ENCODE data around the gene RGS1. TPM values are rescaled to one million over a fixed set of nuclear protein-coding genes. Genes with fewer than 3 reads are reported as not detected.

The RGS1 gene
- total and polyA plus RNA-seq, 2 of the 4 experiments (the other 2 are of a cell fraction) = not detected

- TF ChIP-seq MXI1 (IDR thresholded peaks at IDR 0.05; ENCODE audit: borderline replicate concordance, low read depth, low read length) = no peak
Observed at GRCh38 chr1:192578144-192578909, 2.8 kb downstream of the RGS1 start (continued).

- Histone ChIP-seq H2AK9ac (replicated peaks; ENCODE audit: low read depth, low read length, poor library complexity) (no peak overlapping the region), H2BK15ac (ENCODE audit: low read depth, low read length) (no peak overlapping the region), H3K4me3 (ENCODE audit: insufficient read depth, low read depth, low read length) (no peak overlapping the region), H2BK120ac (ENCODE audit: low read depth, low read length) (no peak overlapping the region), H2AK5ac (ENCODE audit: low read depth, low read length) (no peak overlapping the region), H2BK5ac (ENCODE audit: low read depth, low read length, poor library complexity, severe bottlenecking) (no peak overlapping the region), H4K20me1 (ENCODE audit: insufficient read depth, low read length) (no peaks in the 10 kb centered on the region), H3K4ac (ENCODE audit: low read depth, low read length) (no peak overlapping the region), H2BK20ac (ENCODE audit: low read depth, low read length) (no peak overlapping the region), H3K79me1 (ENCODE audit: low read depth in 1 of 2, low read length in 2 of 2) (no peaks in the 10 kb centered on the region), H3K27me3 (ENCODE audit: control insufficient read depth, insufficient read depth, low read length) (no peaks in the 10 kb centered on the region), H3K56ac (ENCODE audit: extremely low read depth, insufficient read depth, low read length) (no peak overlapping the region), H4K5ac (ENCODE audit: low read depth, low read length) (no peak overlapping the region), H3K23ac (ENCODE audit: low read depth, low read length) (no peak overlapping the region), H3K27ac (ENCODE audit: insufficient read depth, low read length) (no peak overlapping the region), H3K36me3 (ENCODE audit: control insufficient read depth, insufficient read depth, low read length) (no peaks in the 10 kb centered on the region), H4K91ac (ENCODE audit: insufficient read depth, low read depth, low read length) (no peak overlapping the region), H3K9me3 (ENCODE audit: control insufficient read depth, insufficient read depth, low read length) (no peaks in the 10 kb centered on the region), H3K14ac (replicated peaks; ENCODE audit: low read depth, low read length) (no peak overlapping the region), H3K9ac (ENCODE audit: low read depth, low read length) (no peak overlapping the region), H2AFZ (replicated peaks; ENCODE audit: low read length, poor library complexity) (no peak overlapping the region), H4K8ac (ENCODE audit: low read depth in 2 of 2, low read length in 2 of 2) (no peak overlapping the region), H3K18ac (ENCODE audit: low read depth, low read length) (no peak overlapping the region), H3K4me1 (ENCODE audit: control insufficient read depth, insufficient read depth, low read length) (no peaks in the 10 kb centered on the region), H3K9me1 (ENCODE audit: insufficient read depth, low read length) (no peaks in the 10 kb centered on the region), H3K4me2 (ENCODE audit: low read depth, low read length) (no peak overlapping the region)
- ChIA-PET POLR2A (ENCODE audit: unreplicated experiment) (no interaction called here), CTCF (interaction anchor here (0.6 to 1.5 kb wide), 5 partner anchors 10 to 229 kb away, joined by 3 to 5 read pairs (median 3); no protein-coding TSS in a partner anchor)
- intact Hi-C loops (cut with micrococcal nuclease) (loop anchor here (5.0 kb wide), 1 partner anchor 47 kb away; no protein-coding TSS in a partner anchor), in situ Hi-C loops (cut with MboI; ENCODE audit: low sequenced_read_pairs) (no loop called here), dilution Hi-C loops (cut with HindIII; ENCODE audit: low sequenced_read_pairs, unreplicated experiment) (no loop called here)
- no TSS peak for BruUV-seq (replicated peaks)
- ATAC-seq (ENCODE audit: low read depth) (peak; percentile 44), DNase-seq (peak; percentile 28)
- TF ChIP-seq NFE2L2 (IDR thresholded peaks at IDR 0.05; ENCODE audit: low read depth, low read length) = no peak
- TF ChIP-seq CTCF (conservative IDR thresholded peaks at IDR 0.05; ENCODE audit: low read depth, low read length) = no peak
- no peak for TF ChIP-seq ELK1 (IDR thresholded peaks at IDR 0.05; ENCODE audit: borderline replicate concordance, low read depth, low read length)
- TF ChIP-seq POLR2A (IDR thresholded peaks at IDR 0.05; ENCODE audit: low read depth, low read length) = no peak
- TF ChIP-seq CEBPB (IDR thresholded peaks at IDR 0.05; ENCODE audit: low read depth, low read length) = no peak
- TF ChIP-seq RAD21 (IDR thresholded peaks at IDR 0.05; ENCODE audit: low read length) = no peak
- TF ChIP-seq SMC3 (IDR thresholded peaks at IDR 0.05; ENCODE audit: low read depth, low read length) = no peak
- TF ChIP-seq MAFK (IDR thresholded peaks at IDR 0.05; ENCODE audit: low read depth, low read length) = no peak
- TF ChIP-seq RCOR1 (IDR thresholded peaks at IDR 0.05; ENCODE audit: insufficient replicate concordance, low read length) = no peak
- WGBS, 2 experiments (ENCODE audit: extremely low coverage in 2 of 2, insufficient read length in 1 of 2) = no CpG with 5 or more reads among the region's 6 CpGs
Observed at GRCh38 chr1:192579010-192579738, 3.6 kb downstream of the RGS1 start.
